Prostate gland (tissue), 2 donors: Measurements from ENCODE around the gene IGIP. TPM values are rescaled to one million over a fixed set of nuclear protein-coding genes. Genes with fewer than 3 reads are reported as not detected.

ENCODE experiments used
- DNase-seq: peaks from one replicate; pipeline ENCODE4 v3.0.0-alpha.2; 2019; ENCODE audit warnings: low spot score
- H3K27ac ChIP-seq, 2 donors: fragments of 200-600 bp; sonication (generic); 2 replicates each; pipeline ENCODE4 v1.5.1; 2017 to 2019
- H3K27me3 ChIP-seq: fragments of 200-600 bp; sonication (generic); replicated peaks from 2 replicates; pipeline ENCODE4 v1.5.1; 2019; ENCODE audit not compliant: insufficient read depth
- H3K36me3 ChIP-seq, 2 donors: fragments of 200-600 bp; sonication (generic); 1 replicate in 1 of 2; 2 replicates in 1 of 2; pipeline versions ENCODE4 v1.5.1 to v1.8.1; 2017 to 2019
- H3K4me1 ChIP-seq: fragments of 200-600 bp; sonication (generic); replicated peaks from 2 replicates; pipeline ENCODE4 v1.5.1; 2019
- H3K4me3 ChIP-seq, 2 donors: fragments of 200-600 bp; sonication (generic); 2 replicates each; pipeline ENCODE4 v1.5.1; 2017 to 2019
- H3K9me3 ChIP-seq: fragments of 200-600 bp; sonication (generic); 2 replicates; pipeline ENCODE4 v1.5.1; 2017
- CTCF ChIP-seq, 4 experiments: fragments of 200-600 bp in 2 of 4; fragments of 450-650 bp in 2 of 4; sonication (generic) in 2 of 4; IDR thresholded peaks; 1 replicate in 3 of 4; 2 replicates in 1 of 4; pipeline ENCODE4 v1.5.1; 2016 to 2019; ENCODE audit warnings: antibody characterized with exemption in 4 of 4, mild to moderate bottlenecking in 2 of 4, moderate library complexity in 2 of 4
- POLR2A ChIP-seq: fragments of 450-650 bp; IDR thresholded peaks from one replicate; pipeline ENCODE4 v1.6.1; 2016; ENCODE audit warnings: antibody characterized with exemption, mild to moderate bottlenecking
- POLR2AphosphoS5 ChIP-seq: sonication (generic); formaldehyde crosslinking; IDR thresholded peaks from one replicate; pipeline ENCODE4 v1.6.1; 2017; ENCODE audit warnings: antibody characterized with exemption
- WGBS: methylation state at CpG from one replicate; pipeline ENCODE4 v1.1.5; 2018; 5-methylcytosine and 5-hydroxymethylcytosine counted together
- intact Hi-C: fragments of 100-400 bp; cut with DNase I; formaldehyde crosslinking; loops from one replicate; pipeline ENCODE4 v1.14.2; 2022
- total RNA-seq, 2 donors: library from RNA; depleted of rRNA; stranded (reverse); fragments of >200 nt; gene quantifications; one replicate each; pipeline ENCODE4 v1.1.0, GENCODE V29; 2016

IGIP gene
- total RNA-seq, 2 donors from 2014 or later = 10.5 to 13.8 TPM

- H3K4me1 ChIP-seq = no peaks in the 10 kb centered on the region
- TF ChIP-seq POLR2A = no peak
- TF ChIP-seq CTCF (IDR thresholded peaks at IDR 0.05) = no peak
- TF ChIP-seq POLR2AphosphoS5 = no peak
- WGBS = 68% methylated on average over 5 of the region's 5 CpGs
- H3K4me3 ChIP-seq = no peak overlapping the region
- no peaks in the 10 kb centered on the region for H3K27me3 ChIP-seq
- intact Hi-C loops = no loop called here
- no peak overlapping the region for H3K27ac ChIP-seq
- H3K36me3 ChIP-seq = no peaks in the 10 kb centered on the region
- no peaks in the 10 kb centered on the region for H3K9me3 ChIP-seq
- no peak for DNase-seq
Measured at GRCh38 chr5:140130949-140131733, 5.4 kb downstream of the IGIP start.

GRCh38 chr5:140131967-140132409 is 6.3 kb downstream of the IGIP start:
- no peaks in the 10 kb centered on the region for H3K4me1 ChIP-seq
- no peak for TF ChIP-seq CTCF (IDR thresholded peaks at IDR 0.05)
- TF ChIP-seq POLR2A = no peak
- no peak for TF ChIP-seq POLR2AphosphoS5
- no peak overlapping the region for H3K27ac ChIP-seq
- no peaks in the 10 kb centered on the region for H3K27me3 ChIP-seq
- 55% methylated on average over 3 of the region's 3 CpGs for WGBS
- no peaks in the 10 kb centered on the region for H3K9me3 ChIP-seq
- intact Hi-C loops = no loop called here
- no peaks in the 10 kb centered on the region for H3K36me3 ChIP-seq
- no peak overlapping the region for H3K4me3 ChIP-seq
- peak; percentile 33 for DNase-seq

- no peaks in the 10 kb centered on the region for H3K27me3 ChIP-seq
- TF ChIP-seq CTCF (IDR thresholded peaks at IDR 0.05) (no peak), POLR2A (no peak), POLR2AphosphoS5 (no peak)
- no peaks in the 10 kb centered on the region for H3K4me1 ChIP-seq
- no peaks in the 10 kb centered on the region for H3K36me3 ChIP-seq
- no peak overlapping the region for H3K4me3 ChIP-seq
- 88% methylated on average over 4 of the region's 4 CpGs for WGBS
- DNase-seq = no peak
- no peaks in the 10 kb centered on the region for H3K9me3 ChIP-seq
- no peak overlapping the region for H3K27ac ChIP-seq
- intact Hi-C loops = no loop called here
Measured at GRCh38 chr5:140133514-140134167, 7.9 kb downstream of the IGIP start.

GRCh38 chr5:140134277-140134935 is 8.7 kb downstream of the IGIP start:
- 91% methylated on average over 2 of the region's 2 CpGs for WGBS
- no peak for DNase-seq
- Histone ChIP-seq H3K27me3 (no peaks in the 10 kb centered on the region), H3K4me3 (no peak overlapping the region), H3K36me3 (no peaks in the 10 kb centered on the region), H3K4me1 (no peaks in the 10 kb centered on the region), H3K9me3 (no peaks in the 10 kb centered on the region), H3K27ac (no peak overlapping the region)
- TF ChIP-seq CTCF (IDR thresholded peaks at IDR 0.05) (no peak), POLR2A (no peak), POLR2AphosphoS5 (no peak)
- intact Hi-C loops = no loop called here
